Femur (tissue), 1 donor: Measurements from ENCODE around the gene ROBO1.
"Not testable (repeated sequence)": the region's sequence is repeated elsewhere in the genome, so short reads cannot be mapped to it uniquely, and the experiment has no call there.

Experiments
- DNase-seq: peaks from one replicate; pipeline ENCODE4 v3.0.0-alpha.2; 2017

ROBO1 gene

DNA sequence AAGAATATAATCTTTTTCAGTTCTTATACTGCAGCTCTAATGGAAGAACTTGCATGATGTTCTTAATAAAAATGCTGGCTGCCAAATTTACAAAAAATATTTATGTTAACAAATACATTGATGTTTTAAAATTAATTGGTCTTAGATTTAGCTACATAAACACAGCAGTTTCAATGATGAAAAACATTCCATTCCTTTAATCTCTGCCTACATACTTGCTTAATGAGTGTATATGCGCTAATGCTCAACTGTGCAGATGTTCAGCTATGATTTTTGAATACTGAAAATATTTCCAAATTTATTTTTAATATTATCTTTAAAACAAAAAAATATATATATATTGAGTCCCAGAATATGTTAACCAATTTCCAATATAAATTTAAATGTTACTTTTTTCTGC lies 867.4 kb downstream of the ROBO1 start:
- no peak for DNase-seq

GRCh38 chr3:78895528-78895927 lies 872.3 kb downstream of the ROBO1 start:
- DNase-seq = no peak

GRCh38 chr3:78894787-78895186 lies 873.0 kb downstream of the ROBO1 start:
- no peak for DNase-seq

- DNase-seq = no peak
Observed at GRCh38 chr3:78893161-78893560, 874.6 kb downstream of the ROBO1 start.

- no peak for DNase-seq
Observed at GRCh38 chr3:78889348-78889747, 878.5 kb downstream of the ROBO1 start.

GRCh38 chr3:78888635-78889034 lies 879.2 kb downstream of the ROBO1 start:
- no peak for DNase-seq

GRCh38 chr3:78887547-78888011 lies 880.2 kb downstream of the ROBO1 start:
- DNase-seq = no peak

DNA sequence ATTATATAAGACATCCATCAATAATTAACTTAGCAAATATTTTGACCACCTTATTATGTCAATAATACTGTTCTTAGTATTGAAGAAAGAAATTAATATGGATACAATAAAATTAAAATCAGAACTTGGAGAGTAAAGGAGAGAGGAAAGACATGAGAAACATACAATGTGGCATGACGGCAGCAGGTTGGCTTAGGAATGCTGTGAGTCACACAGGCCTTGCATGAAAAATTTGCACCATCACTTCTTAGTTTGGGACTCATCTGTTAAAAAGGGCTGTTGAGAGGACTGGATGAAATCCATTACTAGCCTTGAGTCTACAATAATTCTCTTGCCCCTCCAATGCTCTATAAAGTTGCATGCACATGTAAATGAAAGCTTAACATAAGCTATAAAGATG lies 880.8 kb downstream of the ROBO1 start:
- no peak for DNase-seq

DNA sequence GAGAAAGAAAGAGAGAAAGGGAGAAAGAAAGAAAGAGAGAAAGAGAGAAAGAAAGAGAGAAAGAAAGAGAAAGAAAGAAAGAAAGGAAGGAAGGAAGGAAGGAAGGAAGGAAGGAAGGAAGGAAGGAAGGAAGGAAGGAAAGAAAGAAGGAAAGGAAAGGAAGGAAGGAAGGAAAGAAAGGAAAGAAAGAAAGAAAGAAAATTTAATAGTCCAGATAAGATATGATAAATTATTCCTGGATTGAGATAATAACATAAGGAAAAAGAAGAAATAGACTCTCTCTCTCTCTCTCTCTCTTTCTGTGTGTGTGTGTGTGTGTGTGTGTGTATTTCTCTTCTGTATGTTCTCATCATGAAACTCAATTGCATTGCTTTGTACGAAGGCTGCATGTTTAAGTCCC lies 883.2 kb downstream of the ROBO1 start:
- DNase-seq = not testable (repeated sequence)

DNA sequence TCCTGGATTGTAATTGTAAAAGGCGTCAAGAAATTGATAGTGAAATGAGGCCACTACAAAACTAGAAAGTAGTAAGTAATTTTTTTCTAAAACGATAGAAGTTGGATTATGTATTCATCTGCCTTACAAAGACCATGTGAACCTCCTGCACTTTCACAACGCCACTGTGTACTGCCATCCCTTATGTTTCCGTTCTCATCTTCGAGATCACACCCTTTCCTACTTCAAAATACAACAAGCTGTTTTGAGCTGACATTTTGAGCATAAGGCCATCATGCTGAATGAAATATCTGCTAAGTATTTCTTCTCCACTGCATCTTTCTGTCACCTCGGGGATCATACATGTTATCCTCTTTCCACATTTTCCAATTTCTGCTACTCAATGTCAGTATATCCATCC lies 885.5 kb downstream of the ROBO1 start:
- no peak for DNase-seq

- no peak for DNase-seq
Observed at GRCh38 chr3:78881501-78881900, 886.3 kb downstream of the ROBO1 start.

- DNase-seq = peak; percentile 53
Observed at GRCh38 chr3:78880603-78881461, 887.0 kb downstream of the ROBO1 start.

DNA sequence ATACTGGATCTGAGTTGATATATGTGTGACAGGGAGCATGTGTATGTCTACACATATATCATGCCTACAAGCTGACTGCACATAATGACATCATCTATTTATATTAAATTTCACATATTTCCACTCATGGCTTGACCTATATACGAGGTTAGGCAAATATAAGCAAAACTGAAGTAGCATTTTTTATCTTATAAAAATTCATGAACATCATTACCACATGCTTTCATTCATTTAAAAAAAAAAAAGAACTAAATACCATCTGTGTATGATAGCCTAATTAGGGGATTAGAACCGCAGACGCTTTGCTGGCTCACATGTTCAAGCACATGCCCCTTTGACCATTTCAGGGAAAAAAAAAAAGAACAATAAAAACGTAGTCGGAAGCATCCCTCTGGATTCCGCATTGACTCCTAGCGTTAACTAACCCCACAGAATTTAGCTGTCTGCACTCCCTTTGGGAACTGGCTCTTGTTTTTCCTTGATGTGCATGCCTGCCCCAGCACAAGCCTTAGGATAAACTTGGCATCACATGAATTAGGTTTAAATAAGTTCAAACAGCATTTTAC lies 888.4 kb downstream of the ROBO1 start:
- no peak for DNase-seq

GRCh38 chr3:78878789-78879188 lies 889.0 kb downstream of the ROBO1 start:
- DNase-seq = no peak

DNA sequence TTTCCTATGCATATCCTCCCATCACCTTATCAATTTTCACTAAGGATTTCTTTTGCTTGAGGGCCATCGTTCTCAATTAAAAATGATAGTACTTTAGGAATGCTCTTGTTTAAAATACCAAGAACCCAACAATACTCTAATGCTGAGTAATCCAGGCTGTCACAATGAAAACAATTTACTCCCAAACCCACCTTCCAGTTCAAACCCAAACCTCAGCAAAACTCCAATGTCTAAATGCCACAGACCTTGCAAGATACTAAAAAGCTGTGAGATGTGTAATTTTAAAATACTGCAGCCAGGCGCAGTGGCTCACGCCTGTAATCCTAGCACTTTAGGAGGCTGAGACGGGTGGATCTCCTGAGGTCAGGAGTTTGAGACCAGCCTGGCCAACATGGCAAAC lies 889.8 kb downstream of the ROBO1 start:
- no peak for DNase-seq

DNA sequence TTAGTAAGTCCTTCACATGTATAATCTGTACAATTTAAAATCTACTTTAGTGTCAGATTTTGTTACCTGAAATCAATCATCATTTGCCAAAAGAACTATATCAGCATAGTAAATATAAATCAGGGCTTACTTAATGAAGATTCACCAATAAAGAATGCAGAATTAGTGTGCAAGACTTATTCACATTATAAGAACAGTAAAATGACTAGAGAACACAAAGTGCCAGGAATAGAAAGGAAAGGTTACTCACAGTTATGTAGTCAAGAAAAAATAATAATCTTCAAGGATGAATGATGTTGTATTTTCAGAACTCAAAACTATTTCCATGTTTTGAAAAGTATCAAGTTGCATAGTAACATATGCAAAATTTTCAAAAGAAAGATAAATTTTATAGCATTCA lies 891.9 kb downstream of the ROBO1 start:
- no peak for DNase-seq

DNA sequence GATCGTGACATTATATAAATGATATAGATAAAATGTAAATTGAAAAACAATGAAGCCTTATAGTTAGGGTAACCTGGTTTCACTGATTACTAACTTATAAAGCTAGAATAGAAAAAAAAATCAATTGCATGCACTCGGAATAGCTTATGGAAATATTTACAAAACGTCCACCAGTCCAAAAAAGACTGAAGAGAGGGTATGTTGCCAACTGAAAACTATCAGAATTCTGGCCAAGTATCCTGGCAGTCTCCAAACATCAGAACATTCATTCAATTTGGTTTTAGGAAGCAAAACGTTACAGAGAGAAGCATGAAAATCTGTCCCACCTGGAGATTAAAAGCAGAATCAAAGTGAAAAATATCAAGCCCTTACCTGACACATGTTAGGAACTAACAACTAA lies 892.4 kb downstream of the ROBO1 start:
- no peak for DNase-seq

DNA sequence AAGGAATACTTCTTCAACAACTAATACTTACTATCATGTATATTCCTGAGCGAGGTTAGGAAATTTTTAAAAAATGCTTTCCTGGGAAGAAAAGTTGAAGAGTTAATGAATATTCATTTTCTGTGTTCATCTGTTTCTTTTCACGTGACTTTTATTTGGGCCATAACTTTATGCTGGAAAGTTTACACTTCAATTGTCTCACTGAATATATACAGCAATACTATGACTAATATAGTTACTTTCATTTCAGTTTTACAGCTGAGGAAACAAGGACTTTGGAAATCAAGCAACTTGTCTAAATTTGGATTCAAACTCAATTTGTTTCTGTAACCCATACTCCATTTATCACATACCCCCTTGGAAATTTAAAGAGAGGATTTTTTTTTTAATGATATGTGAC lies 894.2 kb downstream of the ROBO1 start:
- no peak for DNase-seq

- peak; percentile 27 for DNase-seq
Observed at GRCh38 chr3:78872195-78872594, 895.6 kb downstream of the ROBO1 start.

DNA sequence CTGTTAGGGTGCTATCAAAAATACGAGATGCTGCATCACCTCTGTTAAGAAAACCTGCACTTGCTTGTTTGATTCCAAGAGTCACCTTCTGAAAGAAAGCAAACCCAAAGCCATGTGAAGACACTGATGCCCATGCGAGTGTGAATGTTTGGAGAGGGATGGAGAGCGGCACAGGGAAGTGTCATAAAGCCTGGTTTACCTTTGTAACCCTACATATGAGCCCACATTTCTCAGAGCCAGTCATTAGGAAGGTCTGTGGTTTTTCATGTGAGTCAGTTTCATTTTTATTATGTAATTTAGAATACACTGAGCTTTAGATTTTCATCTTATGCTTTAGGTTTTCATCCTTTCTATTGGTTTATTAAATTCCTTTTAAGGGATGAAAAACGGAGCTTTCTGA lies 896.8 kb downstream of the ROBO1 start:
- DNase-seq = no peak

- no peak for DNase-seq
Observed at GRCh38 chr3:78870484-78870883, 897.3 kb downstream of the ROBO1 start.

GRCh38 chr3:78868570-78868969 lies 899.2 kb downstream of the ROBO1 start:
- DNase-seq = no peak

DNA sequence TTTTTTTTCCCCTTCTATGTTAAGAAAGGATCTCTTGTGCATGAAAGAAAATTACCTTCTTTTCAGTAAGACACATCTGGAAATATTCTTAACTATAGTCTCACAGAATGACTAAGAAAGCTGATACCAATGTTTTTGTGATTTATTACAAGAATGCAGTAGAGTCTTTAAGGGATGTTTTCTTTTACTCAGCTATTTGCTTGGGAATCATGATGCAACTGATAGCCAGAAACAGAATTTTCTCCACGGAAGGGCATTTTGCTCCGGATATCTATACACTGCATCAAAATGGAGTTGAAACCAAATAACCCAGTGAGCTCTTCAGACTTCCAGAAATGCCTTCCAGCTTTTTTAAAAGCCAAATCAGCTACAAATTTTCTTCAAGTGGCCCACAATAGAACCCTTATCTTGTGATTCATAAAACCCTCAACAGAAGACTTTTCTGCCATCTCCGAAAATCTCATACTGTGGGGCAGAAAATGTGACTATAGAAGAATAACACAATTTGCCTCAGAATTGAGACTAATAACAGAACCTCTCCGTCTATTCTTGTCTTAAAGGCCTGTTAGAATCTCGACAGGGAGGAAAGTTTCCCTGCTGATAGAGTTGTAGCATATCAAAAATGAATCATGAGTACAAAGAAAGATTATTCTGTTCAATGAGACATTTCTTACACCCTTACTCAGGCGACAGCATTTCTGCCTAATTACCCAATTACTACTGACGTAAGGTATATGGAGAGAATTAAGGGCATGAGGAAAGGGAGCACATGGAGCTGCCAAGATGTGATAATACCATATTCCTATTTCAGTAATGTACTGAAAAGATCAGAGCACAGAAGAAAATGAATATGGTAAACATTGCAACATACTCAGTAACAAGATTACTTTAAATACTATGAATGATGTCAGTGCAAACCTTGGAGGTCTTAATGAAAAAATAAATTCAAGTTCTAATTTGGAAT lies 900.1 kb downstream of the ROBO1 start:
- no peak for DNase-seq
